ENCODE results near the gene PNPLA3. TPM values are rescaled to one million over a fixed set of nuclear protein-coding genes. Genes with fewer than 3 reads are reported as not detected.
A peak's percentile ranks its signal among the peaks of the same experiment; 100 is the strongest.

PNPLA3 gene
- total and polyA plus RNA-seq, 9 of the 15 experiments (the other 6 are each of a cell fraction or from before 2014, with no cell fraction given): 0.20 to 0.48 (median 0.38) TPM; not detected in 6

- TF ChIP-seq KLF13 (tag; IDR thresholded peaks at IDR 0.05; ENCODE audit: borderline replicate concordance, low read depth) (no peak), THRA (IDR thresholded peaks at IDR 0.05) (no peak), ZNF277 (CRISPR knock-in tag; IDR thresholded peaks at IDR 0.05; ENCODE audit: borderline replicate concordance) (no peak), NFYB (IDR thresholded peaks at IDR 0.05; ENCODE audit: extremely low read depth, insufficient read length) (no peak), NFATC3 (IDR thresholded peaks at IDR 0.05) (no peak), ZFP1 (CRISPR knock-in tag; IDR thresholded peaks at IDR 0.05) (no peak), CEBPB (tag; IDR thresholded peaks at IDR 0.05) (no peak), MAX (CRISPR knock-in tag; IDR thresholded peaks at IDR 0.05) (no peak)
These were observed 8.2 kb downstream of the PNPLA3 start (continued) for GRCh38 chr22:43931771-43932170.

- Histone ChIP-seq H2AFZ (ENCODE audit: low read depth, low read length) (no peak overlapping the region), H3K27me3 (ENCODE audit: control insufficient read depth in 2 of 2, insufficient read depth in 2 of 2, low read length in 2 of 2) (peaks cover 5 to 29% of the 10 kb centered on the region in 2 experiments; a peak in 2 of 5 replicates), H4K20me1 (replicated peaks; ENCODE audit: control insufficient read depth, insufficient read depth, low read length) (no peaks in the 10 kb centered on the region), H3K36me3 (ENCODE audit: control insufficient read depth, insufficient read depth, low read length) (no peaks in the 10 kb centered on the region), H3K27ac (ENCODE audit: extremely low read depth, low read depth, low read length) (no peak overlapping the region), H3K4me1 (replicated peaks in 1 of 2; ENCODE audit: control insufficient read depth in 2 of 2, insufficient read depth in 2 of 2, low read length in 2 of 2) (peaks cover 0 to 9% of the 10 kb centered on the region in 2 experiments; a peak in 3 of 5 replicates), H3K4me3 (no peak overlapping the region), H3K79me2 (ENCODE audit: control insufficient read depth, insufficient read depth, low read length) (no peaks in the 10 kb centered on the region), H3K9ac (ENCODE audit: insufficient read depth in 1 of 2, low read depth in 2 of 2, low read length in 2 of 2) (no peak overlapping the region), H3K9me1 (ENCODE audit: control insufficient read depth, insufficient read depth, low read length) (no peaks in the 10 kb centered on the region), H3K4me2 (ENCODE audit: insufficient read depth, low read length) (no peak overlapping the region), H3K9me3 (replicated peaks; ENCODE audit: control insufficient read depth, insufficient read depth, low read depth, low read length) (no peaks in the 10 kb centered on the region)
- FAIRE-seq (no peak), ATAC-seq (no peak), DNase-seq (ENCODE audit: extremely low read depth in 1 of 4, low spot score in 3 of 4) (no peak)
- TF ChIP-seq BRD9 (IDR thresholded peaks at IDR 0.05; ENCODE audit: low read depth, partially characterized antibody): peak; percentile 75
- TF ChIP-seq CEBPG (CRISPR knock-in tag; IDR thresholded peaks at IDR 0.05): no peak
- no peak for TF ChIP-seq CEBPG (tag; conservative IDR thresholded peaks at IDR 0.05 in 1 of 2, IDR thresholded peaks at IDR 0.05 in 1 of 2)
- no peak for TF ChIP-seq E2F4 (CRISPR knock-in tag; IDR thresholded peaks at IDR 0.05; ENCODE audit: low read depth)
- TF ChIP-seq ZFP36 (IDR thresholded peaks at IDR 0.05; ENCODE audit: low read depth, low read length, partially characterized antibody): peak; percentile 49
- TF ChIP-seq MYNN (IDR thresholded peaks at IDR 0.05): no peak
- TF ChIP-seq MYNN (CRISPR knock-in tag; IDR thresholded peaks at IDR 0.05): no peak
- peak; percentile 53 for TF ChIP-seq RBM25 (IDR thresholded peaks at IDR 0.05; ENCODE audit: low read depth, low read length, severe bottlenecking)
- ChIA-PET CTCF (ENCODE audit: low intra/inter-chr PET ratio) (no interaction called here), POLR2A (interaction anchor here (0.6 kb wide), 1 partner anchor 87 kb away, joined by 3 read pairs; no protein-coding TSS in a partner anchor)
- in situ Hi-C loops (cut with MboI) (no loop called here), intact Hi-C loops (cut with micrococcal nuclease) (no loop called here)
- BruUV-seq (replicated peaks): no TSS peak
- WGBS (ENCODE audit: insufficient coverage, low coverage, missing lambda C conversion rate): 3% methylated on average over 6 of the region's 6 CpGs
These were observed 17.8 kb downstream of the PNPLA3 start for GRCh38 chr22:43941449-43941848.

Data from K562 (cell line).